Type B pancreatic cell (in vitro differentiated cells): ENCODE data around the gene CACNA1H. TPM values are rescaled to one million over a fixed set of nuclear protein-coding genes. Genes with fewer than 3 reads are reported as not detected.

Experiments used
- DNase-seq: peaks from one replicate; pipeline ENCODE4 v3.0.0; 2021; ENCODE audit warnings: mixed read lengths; ENCODE audit not compliant: unreplicated experiment; ENCODE audit errors: extremely low spot score
- H3K27ac Mint-ChIP-seq: 2 replicates; pipeline ENCODE4 v1.8.0; 2021; ENCODE audit warnings: mild to moderate bottlenecking, mixed read lengths
- H3K27me3 Mint-ChIP-seq: 2 replicates; pipeline ENCODE4 v1.8.0; 2021; ENCODE audit warnings: mixed read lengths
- H3K36me3 Mint-ChIP-seq: 2 replicates; pipeline ENCODE4 v1.8.0; 2021; ENCODE audit warnings: mixed read lengths
- H3K4me1 Mint-ChIP-seq: one replicate; pipeline ENCODE4 v1.8.0; 2021; ENCODE audit warnings: mixed read lengths; ENCODE audit not compliant: unreplicated experiment
- H3K4me3 Mint-ChIP-seq: 2 replicates; pipeline ENCODE4 v1.8.0; 2021; ENCODE audit warnings: mild to moderate bottlenecking, mixed read lengths
- H3K9me3 Mint-ChIP-seq: 2 replicates; pipeline ENCODE4 v1.8.0; 2021; ENCODE audit warnings: mixed read lengths
- total RNA-seq: library from RNA; stranded (reverse); gene quantifications from 2 replicates; pipeline ENCODE4 v1.2.1, GENCODE V29; 2021; ENCODE audit warnings: low replicate concordance
- TF ChIP-seq, protein P1 (sequence below): fragments of 200-600 bp; sonication (generic); conservative IDR thresholded peaks from 2 replicates; pipeline ENCODE4 v1.5.0; 2021; ENCODE audit warnings: antibody characterized with exemption, mild to moderate bottlenecking

Gene CACNA1H
- total RNA-seq, 1 donor from 2014 or later = 38.1 TPM

DNA sequence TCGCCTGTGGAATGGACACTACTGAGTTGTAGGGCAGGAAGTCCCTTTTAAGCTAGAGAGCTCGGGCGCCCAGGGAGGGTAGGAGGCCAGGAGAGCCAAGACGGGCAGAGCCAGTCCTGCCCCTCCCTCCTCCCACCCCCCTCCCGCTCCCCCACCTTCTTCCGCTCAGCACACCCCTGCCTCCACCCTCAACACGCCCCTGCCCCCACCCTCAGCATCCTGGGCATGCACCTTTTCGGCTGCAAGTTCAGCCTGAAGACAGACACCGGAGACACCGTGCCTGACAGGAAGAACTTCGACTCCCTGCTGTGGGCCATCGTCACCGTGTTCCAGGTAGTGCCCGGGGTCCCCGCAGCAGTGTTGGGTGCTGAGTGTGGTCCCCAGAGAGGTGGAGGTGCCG is 53.9 kb downstream of the CACNA1H start:
- Mint-ChIP-seq H3K27me3 (no peaks in the 10 kb centered on the region), H3K27ac (no peak overlapping the region), H3K9me3 (no peaks in the 10 kb centered on the region), H3K36me3 (no peaks in the 10 kb centered on the region), H3K4me1 (no peaks in the 10 kb centered on the region), H3K4me3 (no peak overlapping the region)
- DNase-seq = no peak
- TF ChIP-seq, protein P1, sequence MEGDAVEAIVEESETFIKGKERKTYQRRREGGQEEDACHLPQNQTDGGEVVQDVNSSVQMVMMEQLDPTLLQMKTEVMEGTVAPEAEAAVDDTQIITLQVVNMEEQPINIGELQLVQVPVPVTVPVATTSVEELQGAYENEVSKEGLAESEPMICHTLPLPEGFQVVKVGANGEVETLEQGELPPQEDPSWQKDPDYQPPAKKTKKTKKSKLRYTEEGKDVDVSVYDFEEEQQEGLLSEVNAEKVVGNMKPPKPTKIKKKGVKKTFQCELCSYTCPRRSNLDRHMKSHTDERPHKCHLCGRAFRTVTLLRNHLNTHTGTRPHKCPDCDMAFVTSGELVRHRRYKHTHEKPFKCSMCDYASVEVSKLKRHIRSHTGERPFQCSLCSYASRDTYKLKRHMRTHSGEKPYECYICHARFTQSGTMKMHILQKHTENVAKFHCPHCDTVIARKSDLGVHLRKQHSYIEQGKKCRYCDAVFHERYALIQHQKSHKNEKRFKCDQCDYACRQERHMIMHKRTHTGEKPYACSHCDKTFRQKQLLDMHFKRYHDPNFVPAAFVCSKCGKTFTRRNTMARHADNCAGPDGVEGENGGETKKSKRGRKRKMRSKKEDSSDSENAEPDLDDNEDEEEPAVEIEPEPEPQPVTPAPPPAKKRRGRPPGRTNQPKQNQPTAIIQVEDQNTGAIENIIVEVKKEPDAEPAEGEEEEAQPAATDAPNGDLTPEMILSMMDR = no peak

DNA sequence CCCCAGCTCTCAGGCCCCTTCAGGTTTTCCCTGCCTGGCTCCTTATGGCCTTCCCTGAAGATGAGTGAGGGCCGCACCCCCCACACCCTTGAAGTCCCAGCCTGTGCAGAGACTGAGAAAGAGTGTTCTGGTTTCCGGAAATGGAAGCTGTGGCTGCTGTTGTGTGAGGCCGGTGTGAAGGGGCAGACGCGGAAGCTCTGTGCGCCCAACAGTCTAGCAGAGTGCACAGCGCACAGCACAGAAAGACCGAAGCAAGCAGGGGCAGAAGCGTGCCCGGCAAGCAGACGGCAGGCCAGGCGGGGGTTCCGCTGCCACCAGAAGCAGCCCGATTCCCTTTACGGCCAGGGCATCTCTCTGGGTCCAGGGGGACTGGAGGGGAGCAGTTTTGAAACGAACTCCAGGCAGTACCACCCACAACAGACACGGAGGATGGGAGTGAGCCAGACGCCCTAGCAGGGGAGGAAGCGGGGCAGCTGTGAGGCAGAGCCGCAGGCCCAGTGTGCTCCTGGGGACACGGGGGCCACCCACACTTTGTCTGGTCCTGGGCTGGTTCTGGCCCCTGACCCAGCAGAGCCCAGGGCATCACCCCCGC is 55.4 kb downstream of the CACNA1H start:
- Mint-ChIP-seq H3K9me3 (no peaks in the 10 kb centered on the region), H3K36me3 (no peaks in the 10 kb centered on the region), H3K4me1 (no peaks in the 10 kb centered on the region), H3K27me3 (no peaks in the 10 kb centered on the region), H3K27ac (no peak overlapping the region), H3K4me3 (no peak overlapping the region)
- TF ChIP-seq, protein P1 = no peak
- no peak for DNase-seq

DNA sequence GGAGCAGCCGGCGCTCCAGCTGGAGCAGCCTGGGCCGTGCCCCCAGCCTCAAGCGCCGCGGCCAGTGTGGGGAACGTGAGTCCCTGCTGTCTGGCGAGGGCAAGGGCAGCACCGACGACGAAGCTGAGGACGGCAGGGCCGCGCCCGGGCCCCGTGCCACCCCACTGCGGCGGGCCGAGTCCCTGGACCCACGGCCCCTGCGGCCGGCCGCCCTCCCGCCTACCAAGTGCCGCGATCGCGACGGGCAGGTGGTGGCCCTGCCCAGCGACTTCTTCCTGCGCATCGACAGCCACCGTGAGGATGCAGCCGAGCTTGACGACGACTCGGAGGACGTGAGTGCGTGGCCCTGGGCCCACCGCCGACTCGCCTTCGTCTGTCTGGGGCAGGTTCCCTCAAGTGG is 56.2 kb downstream of the CACNA1H start:
- no peak overlapping the region for H3K27ac Mint-ChIP-seq
- no peaks in the 10 kb centered on the region for H3K9me3 Mint-ChIP-seq
- TF ChIP-seq, protein P1 = no peak
- H3K4me1 Mint-ChIP-seq = no peaks in the 10 kb centered on the region
- DNase-seq = no peak
- H3K36me3 Mint-ChIP-seq = no peaks in the 10 kb centered on the region
- no peak overlapping the region for H3K4me3 Mint-ChIP-seq
- H3K27me3 Mint-ChIP-seq = no peaks in the 10 kb centered on the region

DNA sequence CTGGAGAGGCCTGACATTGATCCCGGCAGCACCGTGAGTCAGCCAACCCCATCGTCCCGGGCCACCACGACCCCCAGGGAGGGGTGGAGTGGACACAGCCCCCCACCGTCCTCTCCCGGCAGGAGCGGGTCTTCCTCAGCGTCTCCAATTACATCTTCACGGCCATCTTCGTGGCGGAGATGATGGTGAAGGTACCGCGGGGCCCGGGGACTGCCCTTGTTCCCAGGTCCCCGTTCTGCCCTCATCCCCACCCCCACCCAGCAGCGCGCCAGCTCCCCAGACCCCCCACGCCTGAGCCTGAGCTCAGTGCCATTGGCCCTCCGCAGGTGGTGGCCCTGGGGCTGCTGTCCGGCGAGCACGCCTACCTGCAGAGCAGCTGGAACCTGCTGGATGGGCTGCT is 57.6 kb downstream of the CACNA1H start:
- DNase-seq = no peak
- Mint-ChIP-seq H3K4me1 (no peaks in the 10 kb centered on the region), H3K27me3 (no peaks in the 10 kb centered on the region), H3K9me3 (no peaks in the 10 kb centered on the region), H3K36me3 (no peaks in the 10 kb centered on the region), H3K27ac (no peak overlapping the region), H3K4me3 (no peak overlapping the region)
- TF ChIP-seq, protein P1 = no peak

DNA sequence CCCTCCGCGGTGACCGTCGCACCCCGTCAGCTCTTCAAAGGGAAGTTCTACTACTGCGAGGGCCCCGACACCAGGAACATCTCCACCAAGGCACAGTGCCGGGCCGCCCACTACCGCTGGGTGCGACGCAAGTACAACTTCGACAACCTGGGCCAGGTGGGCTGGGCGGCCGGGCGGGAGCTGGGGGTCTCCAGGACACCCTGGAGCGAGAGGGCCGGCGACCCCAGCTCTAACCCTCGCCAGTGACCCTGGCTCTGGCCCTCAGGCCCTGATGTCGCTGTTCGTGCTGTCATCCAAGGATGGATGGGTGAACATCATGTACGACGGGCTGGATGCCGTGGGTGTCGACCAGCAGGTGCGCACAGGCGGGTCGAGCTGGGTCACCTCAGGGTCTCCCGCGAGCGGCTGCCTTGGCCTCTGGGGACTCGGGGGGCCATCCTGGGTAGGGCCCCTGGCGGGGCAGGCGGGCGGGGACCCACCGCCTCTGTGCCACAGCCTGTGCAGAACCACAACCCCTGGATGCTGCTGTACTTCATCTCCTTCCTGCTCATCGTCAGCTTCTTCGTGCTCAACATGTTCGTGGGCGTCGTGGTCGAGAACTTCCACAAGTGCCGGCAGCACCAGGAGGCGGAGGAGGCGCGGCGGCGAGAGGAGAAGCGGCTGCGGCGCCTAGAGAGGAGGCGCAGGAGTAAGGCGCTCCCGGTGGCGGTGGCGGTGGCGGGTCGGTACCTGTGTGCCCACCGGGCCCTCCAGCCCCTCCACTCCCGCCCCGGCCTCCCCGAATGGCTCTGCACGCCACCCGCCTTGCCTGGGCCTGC is 58.8 kb downstream of the CACNA1H start:
- Mint-ChIP-seq H3K4me3 (no peak overlapping the region), H3K4me1 (no peaks in the 10 kb centered on the region), H3K9me3 (no peaks in the 10 kb centered on the region), H3K27ac (no peak overlapping the region), H3K27me3 (no peaks in the 10 kb centered on the region), H3K36me3 (no peaks in the 10 kb centered on the region)
- TF ChIP-seq, protein P1 = no peak
- DNase-seq = no peak
